HCT116 (cell line): Measurements from ENCODE around the gene RASSF6. TPM values are rescaled to one million over a fixed set of nuclear protein-coding genes. Genes with fewer than 3 reads are reported as not detected.

Source experiments
- ATAC-seq: fragments of 200-7000 bp; cut with Tn5 transposase; 2 replicates; pipeline ENCODE4 v1.9.1; 2020; ENCODE audit warnings: mild to moderate bottlenecking, moderate library complexity
- BruUV-seq: library from RNA; stranded (reverse); fragments of 400-500 nt; replicated peaks from 2 replicates; lab custom pipeline; 2021; lab: Mats Ljungman, UMichigan
- CTCF ChIA-PET: fragments of 300-600 bp; sonication (Branson Sonifier 250); formaldehyde crosslinking; loops from one replicate; lab custom pipeline; 2021; ENCODE audit warnings: antibody characterized with exemption; lab: Charles Lee
- POLR2A ChIA-PET: fragments of 300-600, 350-600 bp; sonication (Branson Sonifier 250); formaldehyde crosslinking; loops from one replicate; lab custom pipeline; 2021; ENCODE audit warnings: antibody characterized with exemption; lab: Charles Lee
- RAD21 ChIA-PET, 2 experiments: fragments of 300-600 bp; sonication (Branson Sonifier 250); formaldehyde crosslinking; loops; one replicate each; lab custom pipeline; 2023; ENCODE audit warnings: low total read pairs in 2 of 2; ENCODE audit not compliant: uncharacterized antibody in 2 of 2, unreplicated experiment in 2 of 2, low non-redundant PET in 1 of 2; lab: Charles Lee
- DNase-seq: peaks from one replicate; pipeline ENCODE4 v3.0.0-alpha.2; 2010; ENCODE audit warnings: low read depth, low spot score
- H2AFZ ChIP-seq: fragments of 200-600 bp; shearing (Covaris generic), sonication (generic); 2 replicates; pipeline ENCODE4 v1.6.1; 2017; ENCODE audit warnings: low read depth, mixed run types, mixed read lengths, antibody characterized with exemption, low read length; ENCODE audit not compliant: poor library complexity, severe bottlenecking
- H3K27ac ChIP-seq: 2 replicates; pipeline ENCODE4 v1.5.1; 2012; ENCODE audit warnings: low read depth, low read length
- H3K27me3 ChIP-seq: fragments of 200-600 bp; sonication (generic); 2 replicates; pipeline ENCODE4 v1.6.1; 2016; ENCODE audit warnings: mixed run types, low read length, mixed read lengths; ENCODE audit not compliant: insufficient read depth
- H3K36me3 ChIP-seq, 2 experiments: fragments of 200-500 bp in 1 of 2; fragments of 200-600 bp in 1 of 2; sonication (Bioruptor generic) in 1 of 2; sonication (generic) in 1 of 2; 2 replicates each; pipeline versions ENCODE4 v1.5.1 to v1.6.1; 2014 to 2016; ENCODE audit warnings: low read length in 2 of 2, inconsistent platforms in 1 of 2, mixed read lengths in 1 of 2, mixed run types in 1 of 2; ENCODE audit not compliant: insufficient read depth in 2 of 2, control insufficient read depth in 1 of 2
- H3K4me1 ChIP-seq, 2 experiments: fragments of 200-600 bp in 1 of 2; sonication (generic) in 1 of 2; 2 replicates each; pipeline versions ENCODE4 v1.5.1 to v1.6.1; 2012 to 2017; ENCODE audit warnings: low read length in 2 of 2, inconsistent platforms in 1 of 2, mild to moderate bottlenecking in 1 of 2, mixed read lengths in 1 of 2, mixed run types in 1 of 2, moderate library complexity in 1 of 2; ENCODE audit not compliant: insufficient read depth in 2 of 2, control insufficient read depth in 1 of 2
- H3K4me2 ChIP-seq: fragments of 200-600 bp; sonication (generic); 2 replicates; pipeline ENCODE4 v1.6.1; 2017; ENCODE audit warnings: mixed run types, low read length, mixed read lengths
- H3K4me3 ChIP-seq, 2 experiments: fragments of 200-600 bp in 1 of 2; sonication (generic) in 1 of 2; replicated peaks in 1 of 2; 2 replicates each; pipeline ENCODE4 v1.5.1; 2011 to 2016; ENCODE audit warnings: low read length in 2 of 2, control low read depth in 1 of 2, low read depth in 1 of 2, mild to moderate bottlenecking in 1 of 2, mixed read lengths in 1 of 2, mixed run types in 1 of 2
- H3K79me2 ChIP-seq: fragments of 200-600 bp; sonication (generic); 2 replicates; pipeline ENCODE4 v1.6.1; 2017; ENCODE audit warnings: mild to moderate bottlenecking, mixed run types, low read length, moderate library complexity, mixed read lengths; ENCODE audit not compliant: insufficient read depth
- H3K9ac ChIP-seq: fragments of 200-600 bp; sonication (generic); 2 replicates; pipeline ENCODE4 v1.6.1; 2016; ENCODE audit warnings: low read length, mixed read lengths
- H3K9me2 ChIP-seq: fragments of 200-600 bp; sonication (generic), shearing (Covaris generic); 2 replicates; pipeline ENCODE4 v1.6.1; 2017; ENCODE audit warnings: mixed run types, mild to moderate bottlenecking, moderate library complexity; ENCODE audit not compliant: insufficient read depth
- H3K9me3 ChIP-seq, 2 experiments: fragments of 200-500 bp in 1 of 2; fragments of 200-600 bp in 1 of 2; sonication (Bioruptor generic) in 1 of 2; sonication (generic) in 1 of 2; 2 replicates each; pipeline ENCODE4 v1.6.1; 2014 to 2017; ENCODE audit warnings: low read length in 2 of 2, mixed read lengths in 2 of 2, inconsistent platforms in 1 of 2, low read depth in 1 of 2, mild to moderate bottlenecking in 1 of 2, mixed run types in 1 of 2, moderate library complexity in 1 of 2; ENCODE audit not compliant: control insufficient read depth in 1 of 2, insufficient read depth in 1 of 2
- H4K20me1 ChIP-seq: fragments of 200-600 bp; sonication (generic), shearing (Covaris generic); 2 replicates; pipeline ENCODE4 v1.6.1; 2017; ENCODE audit warnings: mixed run types, mild to moderate bottlenecking, moderate library complexity; ENCODE audit not compliant: insufficient read depth
- CBX3 ChIP-seq: IDR thresholded peaks from 2 replicates; pipeline ENCODE4 v1.6.1; 2012; ENCODE audit warnings: low read depth
- CEBPB ChIP-seq: IDR thresholded peaks from 2 replicates; pipeline ENCODE4 v1.6.1; 2012; ENCODE audit warnings: low read depth
- EGR1 ChIP-seq: IDR thresholded peaks from 2 replicates; pipeline ENCODE4 v1.6.1; 2012; ENCODE audit warnings: low read depth
- ELF1 ChIP-seq: IDR thresholded peaks from 2 replicates; pipeline ENCODE4 v1.6.1; 2012; ENCODE audit warnings: low read depth, borderline replicate concordance
- EZH2 ChIP-seq: fragments of 200-600 bp; sonication (generic); IDR thresholded peaks from 2 replicates; pipeline ENCODE4 v1.6.1; 2017; ENCODE audit warnings: antibody characterized with exemption, mixed run types
- EZH2phosphoT487 ChIP-seq: fragments of 200-600 bp; IDR thresholded peaks from 2 replicates; pipeline ENCODE4 v1.6.1; 2018; ENCODE audit warnings: antibody characterized with exemption, borderline replicate concordance
- JUND ChIP-seq: IDR thresholded peaks from 2 replicates; pipeline ENCODE4 v1.6.1; 2012
- POLR2AphosphoS5 ChIP-seq: IDR thresholded peaks from 2 replicates; pipeline ENCODE4 v1.6.1; 2011; ENCODE audit warnings: mild to moderate bottlenecking, low read depth, low read length, moderate library complexity
- SIN3A ChIP-seq: IDR thresholded peaks from 2 replicates; pipeline ENCODE4 v1.6.1; 2012; ENCODE audit warnings: low read depth
- SP1 ChIP-seq: IDR thresholded peaks from 2 replicates; pipeline ENCODE4 v1.6.1; 2012; ENCODE audit warnings: low read depth
- SRF ChIP-seq: IDR thresholded peaks from 2 replicates; pipeline ENCODE4 v1.6.1; 2012; ENCODE audit warnings: low read depth
- ZNF274 ChIP-seq: fragments of 200-500 bp; sonication (Bioruptor generic); IDR thresholded peaks from 2 replicates; pipeline ENCODE4 v1.6.1; 2014; ENCODE audit warnings: mild to moderate bottlenecking, low read depth, low read length, inconsistent platforms
- intact Hi-C: fragments of 100-400 bp; cut with micrococcal nuclease; formaldehyde crosslinking; loops from 2 replicates; pipeline ENCODE4 v1.10.0; 2022
- total RNA-seq: library from RNA; stranded (reverse); gene quantifications from one replicate; pipeline ENCODE4 v1.2.1, GENCODE V29; 2021; ENCODE audit not compliant: unreplicated experiment
- TF ChIP-seq, protein P1 (sequence below): IDR thresholded peaks from 2 replicates; pipeline ENCODE4 v1.6.1; 2011; ENCODE audit warnings: mild to moderate bottlenecking, low read length, moderate library complexity; ENCODE audit not compliant: insufficient replicate concordance; ENCODE audit errors: extremely low read depth
- TF ChIP-seq, protein P2 (sequence below): IDR thresholded peaks from 2 replicates; pipeline ENCODE4 v1.6.1; 2012; ENCODE audit warnings: low read depth
- TF ChIP-seq, protein P3 (sequence below), 3 experiments: fragments of 200-600 bp in 1 of 3; sonication (generic) in 1 of 3; IDR thresholded peaks in 2 of 3; conservative IDR thresholded peaks in 1 of 3; 2 replicates each; pipeline ENCODE4 v1.5.1; 2012 to 2017; ENCODE audit warnings: low read depth in 2 of 3, low read length in 2 of 3, antibody characterized with exemption in 1 of 3, borderline replicate concordance in 1 of 3, control low read depth in 1 of 3, mild to moderate bottlenecking in 1 of 3, mixed read lengths in 1 of 3, mixed run types in 1 of 3, moderate library complexity in 1 of 3; ENCODE audit not compliant: insufficient read depth in 1 of 3
- TF ChIP-seq, protein P4 (sequence below): IDR thresholded peaks from 2 replicates; pipeline ENCODE4 v1.6.1; 2012
- TF ChIP-seq, protein P5 (sequence below): IDR thresholded peaks from 2 replicates; pipeline ENCODE4 v1.6.1; 2012

RASSF6 gene
- total RNA-seq, 1 experiment from 2014 or later, result 1.1 TPM

DNA sequence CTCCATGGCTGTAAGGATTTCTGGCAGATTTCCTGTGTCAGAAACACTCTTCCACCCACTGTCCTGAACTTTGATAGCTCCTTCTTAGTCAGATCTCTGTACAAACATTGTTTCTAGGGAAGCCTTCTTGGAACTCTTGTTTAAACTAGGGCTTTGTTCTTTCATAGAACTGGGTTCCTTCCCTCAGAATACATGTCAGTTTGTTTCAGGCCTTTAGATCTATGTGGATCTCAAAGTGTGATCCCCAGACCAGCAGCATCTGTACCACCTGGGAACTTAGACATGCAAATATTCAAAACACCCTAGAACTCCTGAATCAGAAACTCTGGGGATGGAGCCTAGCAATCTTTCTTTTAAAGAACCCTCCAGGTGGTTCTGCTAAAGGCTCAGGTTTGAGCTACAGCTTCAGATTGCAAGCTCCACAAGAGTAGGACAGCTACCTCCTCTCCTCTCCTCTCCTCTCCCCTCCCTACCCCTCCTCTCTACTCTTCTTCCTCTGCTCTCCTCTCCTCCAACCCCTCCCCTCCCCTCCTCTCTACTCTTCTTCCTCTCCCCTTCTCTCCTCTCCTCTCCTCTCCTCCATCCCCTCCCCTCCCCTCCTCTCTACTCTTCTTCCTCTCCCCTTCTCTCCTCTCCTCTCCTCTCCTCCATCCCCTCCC is 12.7 kb downstream of the RASSF6 start:
- no peaks in the 10 kb centered on the region for H3K79me2 ChIP-seq
- TF ChIP-seq CEBPB, result no peak
- TF ChIP-seq EZH2, result no peak
- no peak for TF ChIP-seq EGR1
- TF ChIP-seq ELF1, result no peak
- TF ChIP-seq, protein P1, sequence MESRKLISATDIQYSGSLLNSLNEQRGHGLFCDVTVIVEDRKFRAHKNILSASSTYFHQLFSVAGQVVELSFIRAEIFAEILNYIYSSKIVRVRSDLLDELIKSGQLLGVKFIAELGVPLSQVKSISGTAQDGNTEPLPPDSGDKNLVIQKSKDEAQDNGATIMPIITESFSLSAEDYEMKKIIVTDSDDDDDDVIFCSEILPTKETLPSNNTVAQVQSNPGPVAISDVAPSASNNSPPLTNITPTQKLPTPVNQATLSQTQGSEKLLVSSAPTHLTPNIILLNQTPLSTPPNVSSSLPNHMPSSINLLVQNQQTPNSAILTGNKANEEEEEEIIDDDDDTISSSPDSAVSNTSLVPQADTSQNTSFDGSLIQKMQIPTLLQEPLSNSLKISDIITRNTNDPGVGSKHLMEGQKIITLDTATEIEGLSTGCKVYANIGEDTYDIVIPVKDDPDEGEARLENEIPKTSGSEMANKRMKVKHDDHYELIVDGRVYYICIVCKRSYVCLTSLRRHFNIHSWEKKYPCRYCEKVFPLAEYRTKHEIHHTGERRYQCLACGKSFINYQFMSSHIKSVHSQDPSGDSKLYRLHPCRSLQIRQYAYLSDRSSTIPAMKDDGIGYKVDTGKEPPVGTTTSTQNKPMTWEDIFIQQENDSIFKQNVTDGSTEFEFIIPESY, result no peak
- TF ChIP-seq, protein P2, sequence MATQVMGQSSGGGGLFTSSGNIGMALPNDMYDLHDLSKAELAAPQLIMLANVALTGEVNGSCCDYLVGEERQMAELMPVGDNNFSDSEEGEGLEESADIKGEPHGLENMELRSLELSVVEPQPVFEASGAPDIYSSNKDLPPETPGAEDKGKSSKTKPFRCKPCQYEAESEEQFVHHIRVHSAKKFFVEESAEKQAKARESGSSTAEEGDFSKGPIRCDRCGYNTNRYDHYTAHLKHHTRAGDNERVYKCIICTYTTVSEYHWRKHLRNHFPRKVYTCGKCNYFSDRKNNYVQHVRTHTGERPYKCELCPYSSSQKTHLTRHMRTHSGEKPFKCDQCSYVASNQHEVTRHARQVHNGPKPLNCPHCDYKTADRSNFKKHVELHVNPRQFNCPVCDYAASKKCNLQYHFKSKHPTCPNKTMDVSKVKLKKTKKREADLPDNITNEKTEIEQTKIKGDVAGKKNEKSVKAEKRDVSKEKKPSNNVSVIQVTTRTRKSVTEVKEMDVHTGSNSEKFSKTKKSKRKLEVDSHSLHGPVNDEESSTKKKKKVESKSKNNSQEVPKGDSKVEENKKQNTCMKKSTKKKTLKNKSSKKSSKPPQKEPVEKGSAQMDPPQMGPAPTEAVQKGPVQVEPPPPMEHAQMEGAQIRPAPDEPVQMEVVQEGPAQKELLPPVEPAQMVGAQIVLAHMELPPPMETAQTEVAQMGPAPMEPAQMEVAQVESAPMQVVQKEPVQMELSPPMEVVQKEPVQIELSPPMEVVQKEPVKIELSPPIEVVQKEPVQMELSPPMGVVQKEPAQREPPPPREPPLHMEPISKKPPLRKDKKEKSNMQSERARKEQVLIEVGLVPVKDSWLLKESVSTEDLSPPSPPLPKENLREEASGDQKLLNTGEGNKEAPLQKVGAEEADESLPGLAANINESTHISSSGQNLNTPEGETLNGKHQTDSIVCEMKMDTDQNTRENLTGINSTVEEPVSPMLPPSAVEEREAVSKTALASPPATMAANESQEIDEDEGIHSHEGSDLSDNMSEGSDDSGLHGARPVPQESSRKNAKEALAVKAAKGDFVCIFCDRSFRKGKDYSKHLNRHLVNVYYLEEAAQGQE, result no peak
- TF ChIP-seq, protein P3, sequence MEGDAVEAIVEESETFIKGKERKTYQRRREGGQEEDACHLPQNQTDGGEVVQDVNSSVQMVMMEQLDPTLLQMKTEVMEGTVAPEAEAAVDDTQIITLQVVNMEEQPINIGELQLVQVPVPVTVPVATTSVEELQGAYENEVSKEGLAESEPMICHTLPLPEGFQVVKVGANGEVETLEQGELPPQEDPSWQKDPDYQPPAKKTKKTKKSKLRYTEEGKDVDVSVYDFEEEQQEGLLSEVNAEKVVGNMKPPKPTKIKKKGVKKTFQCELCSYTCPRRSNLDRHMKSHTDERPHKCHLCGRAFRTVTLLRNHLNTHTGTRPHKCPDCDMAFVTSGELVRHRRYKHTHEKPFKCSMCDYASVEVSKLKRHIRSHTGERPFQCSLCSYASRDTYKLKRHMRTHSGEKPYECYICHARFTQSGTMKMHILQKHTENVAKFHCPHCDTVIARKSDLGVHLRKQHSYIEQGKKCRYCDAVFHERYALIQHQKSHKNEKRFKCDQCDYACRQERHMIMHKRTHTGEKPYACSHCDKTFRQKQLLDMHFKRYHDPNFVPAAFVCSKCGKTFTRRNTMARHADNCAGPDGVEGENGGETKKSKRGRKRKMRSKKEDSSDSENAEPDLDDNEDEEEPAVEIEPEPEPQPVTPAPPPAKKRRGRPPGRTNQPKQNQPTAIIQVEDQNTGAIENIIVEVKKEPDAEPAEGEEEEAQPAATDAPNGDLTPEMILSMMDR (IDR thresholded peaks at IDR 0.05 in 2 of 3, conservative IDR thresholded peaks at IDR 0.05 in 1 of 3; ENCODE audit: borderline replicate concordance in 1 of 3, insufficient read depth in 1 of 3, low read depth in 2 of 3, low read length in 2 of 3), result no peak
- no peak for TF ChIP-seq SP1
- no peak for TF ChIP-seq ZNF274
- TF ChIP-seq SIN3A, result no peak
- no peak for TF ChIP-seq JUND
- TF ChIP-seq, protein P4, sequence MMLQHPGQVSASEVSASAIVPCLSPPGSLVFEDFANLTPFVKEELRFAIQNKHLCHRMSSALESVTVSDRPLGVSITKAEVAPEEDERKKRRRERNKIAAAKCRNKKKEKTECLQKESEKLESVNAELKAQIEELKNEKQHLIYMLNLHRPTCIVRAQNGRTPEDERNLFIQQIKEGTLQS, result no peak
- TF ChIP-seq EZH2phosphoT487, result no peak
- TF ChIP-seq, protein P5, sequence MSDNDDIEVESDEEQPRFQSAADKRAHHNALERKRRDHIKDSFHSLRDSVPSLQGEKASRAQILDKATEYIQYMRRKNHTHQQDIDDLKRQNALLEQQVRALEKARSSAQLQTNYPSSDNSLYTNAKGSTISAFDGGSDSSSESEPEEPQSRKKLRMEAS, result no peak
- TF ChIP-seq POLR2AphosphoS5, result no peak
- TF ChIP-seq SRF, result no peak
- no peak for TF ChIP-seq CBX3
- RAD21 ChIA-PET, result no interaction called here
- H3K4me1 ChIP-seq, result peaks cover 0 to 13% of the 10 kb centered on the region in 2 experiments; a peak in 2 of 4 replicates
- H4K20me1 ChIP-seq, result no peaks in the 10 kb centered on the region
- no TSS peak for BruUV-seq
- H2AFZ ChIP-seq, result no peak overlapping the region
- POLR2A ChIA-PET, result no interaction called here
- no peaks in the 10 kb centered on the region for H3K9me2 ChIP-seq
- H3K4me3 ChIP-seq, result no peak overlapping the region
- H3K27me3 ChIP-seq, result no peaks in the 10 kb centered on the region
- CTCF ChIA-PET, result no interaction called here
- DNase-seq (no peak), ATAC-seq (no peak)
- no peak overlapping the region for H3K27ac ChIP-seq
- no peaks in the 10 kb centered on the region for H3K36me3 ChIP-seq
- no peak overlapping the region for H3K9ac ChIP-seq
- intact Hi-C loops, result no loop called here
- no peak overlapping the region for H3K4me2 ChIP-seq
- H3K9me3 ChIP-seq, result no peaks in the 10 kb centered on the region
